Natural killer cell (primary cell): ENCODE results near the gene NKAIN4. TPM values are rescaled to one million over a fixed set of nuclear protein-coding genes. Genes with fewer than 3 reads are reported as not detected.
A peak's percentile ranks its signal among the peaks of the same experiment; 100 is the strongest.

ENCODE experiments used
- ATAC-seq, 3 donors: fragments of 150-1000 bp in 2 of 3; fragments of 200-7000 bp in 1 of 3; cut with Tn5 transposase; 1 replicate in 1 of 3; 2 replicates in 2 of 3; pipeline ENCODE4 v1.10.0; 2021; ENCODE audit warnings: mild to moderate bottlenecking in 2 of 3, moderate library complexity in 2 of 3
- DNase-seq, 2 donors: peaks; one replicate each; pipeline versions ENCODE4 v3.0.0 to v3.0.0-alpha.2; 2013 to 2021; ENCODE audit warnings: mixed read lengths in 1 of 2
- H3K27ac ChIP-seq: one replicate; pipeline ENCODE4 v1.5.1; 2013; ENCODE audit warnings: mild to moderate bottlenecking, low read length
- H3K27me3 ChIP-seq: one replicate; pipeline ENCODE4 v1.6.1; 2013; ENCODE audit warnings: low read length; ENCODE audit not compliant: control insufficient read depth, insufficient read depth
- H3K36me3 ChIP-seq: one replicate; pipeline ENCODE4 v1.6.1; 2013; ENCODE audit warnings: low read length; ENCODE audit not compliant: control insufficient read depth, insufficient read depth
- H3K4me1 ChIP-seq: one replicate; pipeline ENCODE4 v1.6.1; 2013; ENCODE audit warnings: low read length; ENCODE audit not compliant: control insufficient read depth, insufficient read depth
- H3K4me3 ChIP-seq: one replicate; pipeline ENCODE4 v1.5.1; 2013; ENCODE audit warnings: low read length
- H3K9me3 ChIP-seq: one replicate; pipeline ENCODE4 v1.6.1; 2013; ENCODE audit warnings: low read length; ENCODE audit not compliant: control insufficient read depth, insufficient read depth
- H3K27ac Mint-ChIP-seq, 2 donors: one replicate each; pipeline ENCODE4 v1.8.0; 2022; ENCODE audit warnings: mild to moderate bottlenecking in 2 of 2, mixed read lengths in 2 of 2, moderate library complexity in 1 of 2
- H3K27me3 Mint-ChIP-seq, 2 donors: one replicate each; pipeline ENCODE4 v1.8.0; 2022; ENCODE audit warnings: low read depth in 2 of 2, mixed read lengths in 2 of 2
- H3K36me3 Mint-ChIP-seq: one replicate; pipeline ENCODE4 v1.8.0; 2022; ENCODE audit warnings: mixed read lengths
- H3K4me1 Mint-ChIP-seq, 2 donors: one replicate each; pipeline ENCODE4 v1.8.0; 2022; ENCODE audit warnings: mixed read lengths in 2 of 2
- H3K4me3 Mint-ChIP-seq: one replicate; pipeline ENCODE4 v1.8.0; 2022; ENCODE audit warnings: mild to moderate bottlenecking, moderate library complexity, mixed read lengths
- H3K9me3 Mint-ChIP-seq, 2 donors: one replicate each; pipeline ENCODE4 v1.8.0; 2022; ENCODE audit warnings: mixed read lengths in 2 of 2
- CTCF ChIP-seq: fragments of 200-600 bp; IDR thresholded peaks from one replicate; pipeline ENCODE4 v1.8.0; 2022; ENCODE audit warnings: antibody characterized with exemption
- WGBS: methylation state at CpG from one replicate; pipeline ENCODE4 v1.1.7; 2013; ENCODE audit warnings: missing lambda C conversion rate; ENCODE audit not compliant: insufficient coverage; 5-methylcytosine and 5-hydroxymethylcytosine counted together
- intact Hi-C: fragments of 100-400 bp; cut with micrococcal nuclease; formaldehyde crosslinking; loops from one replicate; pipeline ENCODE4 v1.14.2; 2022
- total RNA-seq, 4 donors: library from RNA; stranded (reverse); fragments of 120-200 nt in 1 of 4; gene quantifications; one replicate each; pipeline versions ENCODE4 v1.2.3 to v1.2.4, GENCODE V29; 2013 to 2022

NKAIN4 gene
- total RNA-seq, 3 donors from 2014 or later (not counting 1 experiment from before 2014, with no cell fraction given), result not detected

- ATAC-seq (no peak), DNase-seq (no peak)
- H3K27me3 Mint-ChIP-seq, result peaks cover 16 to 19% of the 10 kb centered on the region in 2 donors
- no peaks in the 10 kb centered on the region for H3K36me3 ChIP-seq
- H3K27ac ChIP-seq, result no peak overlapping the region
- peak overlapping the region in 1 of 2 donors; percentile 47 for H3K27ac Mint-ChIP-seq
- H3K27me3 ChIP-seq, result no peaks in the 10 kb centered on the region
- H3K9me3 ChIP-seq, result no peaks in the 10 kb centered on the region
- no peak for TF ChIP-seq CTCF
- no peaks in the 10 kb centered on the region for H3K36me3 Mint-ChIP-seq
- WGBS, result 10% methylated on average over 30 of the region's 30 CpGs
- intact Hi-C loops, result no loop called here
- no peak overlapping the region for H3K4me3 ChIP-seq
- H3K4me1 Mint-ChIP-seq, result peaks cover 0 to 6% of the 10 kb centered on the region in 2 donors
- peaks cover 7% of the 10 kb centered on the region for H3K4me1 ChIP-seq
- no peak overlapping the region for H3K4me3 Mint-ChIP-seq
- H3K9me3 Mint-ChIP-seq, result no peaks in the 10 kb centered on the region
Measured at GRCh38 chr20:63261795-63262528, 7.7 kb upstream of the NKAIN4 start.

GRCh38 chr20:63261060-63261794 lies 7.0 kb upstream of the NKAIN4 start:
- H3K4me1 ChIP-seq, result peaks cover 7% of the 10 kb centered on the region
- H3K9me3 ChIP-seq, result no peaks in the 10 kb centered on the region
- Mint-ChIP-seq H3K27me3 (peaks cover 22% of the 10 kb centered on the region in 2 donors), H3K27ac (no peak overlapping the region), H3K4me1 (peaks cover 0 to 6% of the 10 kb centered on the region in 2 donors), H3K4me3 (no peak overlapping the region), H3K36me3 (no peaks in the 10 kb centered on the region), H3K9me3 (no peaks in the 10 kb centered on the region)
- no peak overlapping the region for H3K4me3 ChIP-seq
- WGBS, result 67% methylated on average over 25 of the region's 25 CpGs
- DNase-seq (no peak), ATAC-seq (no peak)
- H3K27me3 ChIP-seq, result no peaks in the 10 kb centered on the region
- H3K36me3 ChIP-seq, result no peaks in the 10 kb centered on the region
- H3K27ac ChIP-seq, result no peak overlapping the region
- TF ChIP-seq CTCF, result no peak
- intact Hi-C loops, result no loop called here

- H3K27me3 Mint-ChIP-seq, result peaks cover 23 to 29% of the 10 kb centered on the region in 2 donors
- Histone ChIP-seq H3K4me1 (peaks cover 7% of the 10 kb centered on the region), H3K4me3 (no peak overlapping the region), H3K9me3 (no peaks in the 10 kb centered on the region), H3K27me3 (no peaks in the 10 kb centered on the region), H3K27ac (no peak overlapping the region), H3K36me3 (no peaks in the 10 kb centered on the region)
- no peaks in the 10 kb centered on the region for H3K36me3 Mint-ChIP-seq
- no peak for TF ChIP-seq CTCF
- no peak overlapping the region for H3K27ac Mint-ChIP-seq
- no peak overlapping the region for H3K4me3 Mint-ChIP-seq
- 90% methylated on average over 15 of the region's 15 CpGs for WGBS
- H3K4me1 Mint-ChIP-seq, result peaks cover 0 to 6% of the 10 kb centered on the region in 2 donors
- DNase-seq (no peak), ATAC-seq (no peak)
- intact Hi-C loops, result no loop called here
- H3K9me3 Mint-ChIP-seq, result no peaks in the 10 kb centered on the region
Measured at GRCh38 chr20:63260521-63260920, 6.3 kb upstream of the NKAIN4 start.
